Right ventricle myocardium inferior (tissue), 1 donor: ENCODE results near the gene CCDC137. TPM values are rescaled to one million over a fixed set of nuclear protein-coding genes. Genes with fewer than 3 reads are reported as not detected.

Experiments
- ATAC-seq: fragments of 200-7000 bp; cut with Tn5 transposase; one replicate; pipeline ENCODE4 v1.9.1; 2020; ENCODE audit warnings: mild to moderate bottlenecking, moderate library complexity
- DNase-seq: peaks from one replicate; pipeline ENCODE4 v3.0.0; 2021; ENCODE audit errors: missing footprints
- intact Hi-C: fragments of 100-400 bp; cut with DNase I; formaldehyde crosslinking; loops from one replicate; pipeline ENCODE4 v1.11.0; 2022
- total RNA-seq: library from RNA; stranded (reverse); fragmentation: NEBNext Ultra II Directional; extraction: Animal tissue kit (Norgen Biotek cat#: 25700); gene quantifications from one replicate; pipeline ENCODE4 v1.2.1, GENCODE V29; 2021
- donor health status: DM: no; HTN: yes; CAD: no; lungs with severe emphysema.

Gene CCDC137
- total RNA-seq, 1 donor from 2014 or later: 6.1 TPM

DNA sequence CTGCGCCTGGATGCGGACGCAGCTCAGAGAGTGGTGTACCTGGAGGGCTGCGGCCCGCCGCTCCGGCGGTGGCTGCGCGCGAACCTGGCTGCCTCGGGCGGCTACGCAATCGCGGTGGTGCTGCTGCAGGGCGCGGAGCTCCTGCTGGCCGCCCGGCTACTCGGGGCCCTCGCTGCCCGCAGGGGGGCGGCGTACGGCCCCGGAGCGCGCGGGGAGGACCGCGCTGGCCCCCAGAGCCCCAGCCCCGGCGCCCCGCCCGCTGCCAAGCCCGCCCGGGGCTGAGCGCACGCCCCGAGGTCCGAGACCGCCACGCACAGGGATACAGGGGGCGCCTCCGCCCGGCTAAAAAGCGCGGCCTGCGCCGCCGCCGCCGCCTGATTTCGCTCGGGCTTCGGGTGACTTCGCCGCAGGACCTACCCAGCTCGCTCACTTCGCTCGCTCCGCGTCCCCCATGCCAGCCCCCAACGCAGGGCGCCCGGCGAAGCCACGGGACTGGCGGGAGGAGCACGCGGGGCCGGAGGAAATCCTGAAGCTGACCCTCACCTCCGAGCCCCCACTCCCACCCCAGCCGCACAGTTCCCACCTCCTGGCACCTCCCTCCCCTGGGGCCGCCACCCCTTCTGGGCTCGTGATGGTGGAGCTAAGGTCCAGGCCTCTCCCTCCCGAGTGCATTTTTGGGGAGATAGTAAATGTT is 18.4 kb upstream of the CCDC137 start:
- no peak for ATAC-seq
- DNase-seq: no peak
- intact Hi-C loops: no loop called here

DNA sequence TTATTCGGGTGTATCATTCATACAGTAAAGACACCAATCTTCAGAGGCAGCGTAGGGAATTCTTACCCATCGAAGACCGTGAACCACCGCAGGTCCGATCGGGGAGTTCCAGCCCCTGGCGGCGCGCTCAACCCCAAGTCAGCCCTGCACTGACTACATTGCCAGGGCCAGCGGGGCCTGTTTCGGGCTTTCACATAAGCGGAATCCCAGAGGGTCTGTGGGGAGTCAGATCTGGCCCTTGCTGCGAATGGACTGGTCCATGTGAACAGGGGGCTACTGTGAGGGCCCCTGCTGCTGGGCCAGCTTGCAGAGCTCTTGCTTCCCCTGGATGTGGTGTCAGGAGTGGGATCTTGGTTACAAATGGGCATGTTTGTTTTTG is 17.8 kb upstream of the CCDC137 start:
- intact Hi-C loops: no loop called here
- DNase-seq: no peak
- no peak for ATAC-seq

DNA sequence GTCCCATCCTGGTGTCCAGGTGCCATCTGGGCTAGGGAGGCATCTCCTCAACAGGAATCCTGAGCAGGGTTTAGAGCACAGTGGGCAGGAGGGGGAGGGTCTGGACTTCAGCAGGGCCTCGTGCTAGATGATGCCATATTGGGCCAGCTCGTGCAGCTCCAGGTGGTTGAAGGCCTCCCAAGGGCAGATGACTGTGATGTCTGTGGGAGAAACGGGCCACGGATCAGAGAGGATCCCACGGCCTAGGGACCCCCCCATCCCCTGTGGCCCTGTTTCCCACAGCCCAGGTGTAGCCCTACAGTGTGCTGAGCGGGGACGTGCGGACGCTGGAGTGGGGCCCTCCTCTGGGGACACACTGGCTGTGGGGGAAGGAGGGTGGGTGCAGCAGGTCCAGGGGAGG is 15.6 kb upstream of the CCDC137 start:
- intact Hi-C loops: no loop called here
- DNase-seq (no peak), ATAC-seq (no peak)

DNA sequence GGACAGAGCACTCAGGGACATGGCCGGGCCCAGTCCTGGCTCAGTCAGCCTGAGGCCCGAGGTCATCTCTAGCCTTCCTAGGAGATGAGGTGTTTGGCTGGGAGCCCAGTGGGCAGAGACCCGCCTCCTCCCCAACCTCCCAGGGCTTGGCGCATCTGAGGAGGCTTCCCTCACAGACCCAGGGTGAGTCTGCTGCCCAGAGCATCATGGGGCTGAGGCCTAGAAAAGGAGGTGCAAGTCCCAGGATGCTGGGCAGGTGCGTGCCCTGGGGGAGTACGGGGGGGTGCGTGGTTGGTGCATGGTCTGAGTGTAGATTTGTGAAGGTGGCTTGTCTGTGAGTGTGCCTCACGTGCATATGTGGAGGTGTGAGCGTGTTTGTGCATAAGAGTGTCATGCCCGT is 14.8 kb upstream of the CCDC137 start:
- ATAC-seq: no peak
- intact Hi-C loops: no loop called here
- no peak for DNase-seq

DNA sequence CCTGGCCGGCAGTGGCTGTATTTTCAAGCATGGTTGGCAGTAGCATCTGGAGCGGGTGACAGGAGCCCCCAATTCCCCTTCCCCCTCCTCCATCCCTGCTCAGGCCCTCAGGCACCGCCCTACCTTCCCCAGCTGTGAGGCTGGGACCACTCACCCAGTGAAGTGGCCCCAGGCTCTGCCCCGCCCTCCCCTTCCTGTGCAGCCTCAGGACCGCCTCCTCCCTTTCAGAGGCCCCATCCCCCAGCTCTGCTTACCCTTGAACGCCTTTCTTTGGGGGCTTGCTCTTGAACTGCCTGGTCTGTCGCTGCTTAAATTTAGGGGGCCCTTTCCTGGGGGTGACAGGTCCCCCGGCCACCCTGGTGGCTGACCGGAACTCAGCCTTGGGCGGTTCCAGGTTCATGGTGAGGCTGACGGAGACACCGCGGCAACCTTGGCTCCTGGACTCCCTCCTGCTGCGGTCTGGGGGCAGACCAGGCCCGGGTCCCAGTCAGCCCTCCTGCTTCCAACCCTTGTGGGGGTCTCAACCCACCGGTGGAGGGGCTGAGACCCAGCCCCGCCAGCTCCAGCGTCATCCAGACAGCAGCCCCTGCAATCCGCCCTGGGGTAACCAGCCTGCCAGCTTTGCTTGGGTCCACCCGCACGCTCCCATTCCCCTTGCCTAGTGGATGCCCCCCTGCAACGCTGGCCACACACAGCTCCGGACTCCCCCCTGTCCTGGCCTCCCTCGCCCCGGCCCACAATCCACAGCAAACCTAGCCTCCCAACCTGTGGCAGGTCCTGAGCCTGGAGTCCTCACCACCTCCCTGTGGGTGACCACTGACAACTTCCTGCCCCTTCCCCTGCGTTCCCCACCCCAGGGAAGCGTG is 13.4 kb upstream of the CCDC137 start:
- intact Hi-C loops: no loop called here
- no peak for ATAC-seq
- no peak for DNase-seq

DNA sequence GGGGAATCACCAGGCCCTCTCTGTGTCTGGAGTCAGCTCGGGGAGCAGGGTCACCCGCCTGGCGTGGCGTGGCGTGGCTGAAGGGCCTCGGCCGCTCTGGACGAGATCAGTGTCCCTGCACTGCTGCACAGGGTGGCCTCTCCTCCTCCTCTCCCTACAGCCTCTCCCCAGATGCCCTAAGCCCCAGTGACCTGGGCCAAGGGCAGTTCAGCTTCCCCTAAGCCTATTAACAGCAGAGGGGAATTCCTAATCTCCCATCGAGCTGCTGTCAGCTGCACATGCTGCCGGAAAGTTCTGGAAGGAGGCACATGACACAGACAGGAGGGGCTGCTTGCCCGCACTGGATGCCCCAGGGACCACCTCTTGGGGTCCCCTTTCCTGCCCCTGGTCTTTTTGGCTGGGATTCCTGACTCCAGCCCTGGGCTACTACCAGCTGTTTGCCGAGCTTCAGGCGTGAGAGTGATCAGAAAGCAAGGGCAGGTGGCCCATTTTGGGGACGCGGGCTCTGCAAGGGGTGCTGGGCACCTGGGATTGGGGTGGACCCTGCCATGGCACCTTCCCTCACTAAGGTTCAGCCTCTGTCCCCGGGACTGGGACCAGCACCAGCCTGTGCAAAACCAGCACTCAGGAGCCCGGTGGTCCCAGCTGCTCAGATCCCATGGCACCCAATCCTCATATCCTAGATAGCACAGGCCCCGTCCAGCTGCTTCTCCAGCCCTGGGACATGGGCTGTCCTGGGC is 11.0 kb upstream of the CCDC137 start:
- intact Hi-C loops: no loop called here
- ATAC-seq: peak; percentile 24
- no peak for DNase-seq

DNA sequence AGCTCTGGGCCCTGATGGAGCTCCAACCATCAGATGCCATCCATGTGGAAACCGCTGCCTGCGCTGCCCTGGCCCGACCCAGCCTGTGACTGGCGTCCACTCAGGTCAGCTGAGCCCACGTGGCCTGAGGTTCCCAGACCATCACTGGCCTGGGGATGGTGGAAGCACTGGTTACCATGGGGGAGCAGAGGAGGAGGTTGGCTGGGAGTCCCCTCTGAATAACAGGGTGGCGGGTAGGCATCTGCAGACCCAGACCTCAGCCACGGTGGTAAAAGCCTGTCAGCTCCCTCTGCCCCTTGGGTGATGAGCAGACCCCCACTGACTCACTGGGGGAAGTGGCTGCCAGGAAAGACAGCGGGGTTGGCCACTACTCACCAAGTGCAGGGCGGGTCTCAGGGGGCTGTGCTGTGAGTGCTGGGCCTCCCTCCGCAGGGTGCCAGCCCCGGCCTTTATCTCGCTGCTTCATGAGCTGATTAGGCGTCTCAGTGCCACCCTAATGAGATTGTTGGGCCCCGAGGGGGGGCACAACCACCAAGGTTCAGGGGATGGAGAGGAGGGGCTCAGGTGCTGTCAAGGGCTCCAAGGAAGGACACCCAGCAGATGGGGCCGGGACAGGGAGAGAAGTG is 10.3 kb upstream of the CCDC137 start, which contains the start of gene PDE6G:
Gene PDE6G (minus strand): TSS at position 425 of the 626 bp plus-strand sequence. CDS start 3,237 bp downstream, outside the sequence.
- intact Hi-C loops: no loop called here
- ATAC-seq: no peak
- no peak for DNase-seq

DNA sequence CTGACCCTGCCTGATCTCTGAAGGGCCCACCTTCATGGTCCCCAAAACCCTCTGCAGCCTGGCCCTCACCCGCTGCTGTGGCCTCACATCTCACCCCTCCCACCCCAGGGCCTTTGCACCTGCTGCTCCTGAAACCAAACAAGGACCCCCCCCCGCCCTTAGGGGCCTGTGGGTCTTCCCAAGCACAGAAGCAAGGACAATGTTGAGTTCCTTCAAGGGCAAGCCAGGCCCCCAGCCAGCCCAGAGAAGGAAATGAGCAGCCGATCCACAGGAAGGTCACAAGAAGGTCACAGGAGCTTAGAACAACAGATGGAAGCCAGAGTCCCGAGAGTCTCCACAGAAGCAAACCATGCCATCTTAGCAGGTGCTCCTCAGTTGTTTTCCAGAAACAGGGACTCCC is 9.7 kb upstream of the CCDC137 start:
- intact Hi-C loops: no loop called here
- ATAC-seq: no peak
- DNase-seq: no peak

DNA sequence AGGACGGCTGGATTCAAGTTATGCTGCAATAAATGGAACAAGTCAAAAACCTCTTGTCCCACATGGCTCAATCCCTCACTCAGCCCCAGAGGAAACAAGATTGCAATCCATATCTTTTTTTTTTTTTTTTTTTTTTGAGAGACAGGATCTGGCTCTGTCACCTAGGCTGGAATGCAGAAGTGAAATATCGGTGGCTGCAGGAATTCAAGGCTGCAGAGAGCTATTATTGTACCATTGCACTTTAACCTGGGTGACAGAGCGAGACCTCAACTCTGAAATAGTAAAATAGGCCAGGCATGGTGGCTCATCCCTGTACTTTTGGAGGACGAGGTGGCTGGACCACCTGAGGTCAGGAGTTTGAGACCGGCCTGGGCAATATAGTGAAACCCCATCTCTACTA is 7.5 kb upstream of the CCDC137 start:
- intact Hi-C loops: no loop called here
- DNase-seq (no peak), ATAC-seq (no peak)

DNA sequence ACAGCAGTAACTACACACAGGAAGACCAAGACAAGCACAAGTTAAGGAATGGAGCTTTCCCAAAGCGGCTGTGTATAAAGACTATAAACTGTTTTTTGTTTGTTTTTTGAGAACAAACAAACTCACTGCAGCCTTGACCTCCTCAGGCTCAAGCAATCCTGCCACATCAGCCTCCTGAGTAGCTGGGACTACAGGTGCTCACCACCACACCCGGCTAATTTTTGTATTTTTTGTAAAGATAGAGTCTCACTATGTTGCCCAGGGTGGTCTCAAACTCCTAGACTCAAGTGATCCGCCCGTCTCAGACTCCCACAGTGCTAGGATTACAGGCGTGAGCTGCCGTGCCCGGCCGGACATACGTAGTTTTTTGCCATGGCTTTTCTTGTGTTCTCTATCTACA is 6.1 kb upstream of the CCDC137 start:
- intact Hi-C loops: no loop called here
- ATAC-seq: no peak
- DNase-seq: no peak

DNA sequence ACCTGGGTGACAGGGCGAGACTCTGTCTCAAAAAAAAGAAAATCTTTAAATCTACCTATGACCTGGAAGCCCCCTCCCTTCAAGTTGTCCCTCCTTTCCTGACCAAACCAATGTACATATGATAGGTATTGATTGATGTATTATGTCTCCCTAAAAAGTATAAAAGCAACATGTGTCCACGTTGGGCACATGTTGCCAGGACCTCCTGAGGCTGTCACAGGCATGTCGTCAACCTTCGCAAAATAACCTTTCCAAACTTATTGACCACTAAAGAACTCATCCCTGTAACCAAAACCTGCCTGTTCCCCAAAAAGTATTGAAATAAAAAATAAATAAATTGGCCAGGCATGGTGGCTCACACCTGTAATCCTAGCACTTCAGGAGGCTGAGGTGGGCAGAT is 4.5 kb upstream of the CCDC137 start:
- ATAC-seq: no peak
- intact Hi-C loops: no loop called here
- no peak for DNase-seq

DNA sequence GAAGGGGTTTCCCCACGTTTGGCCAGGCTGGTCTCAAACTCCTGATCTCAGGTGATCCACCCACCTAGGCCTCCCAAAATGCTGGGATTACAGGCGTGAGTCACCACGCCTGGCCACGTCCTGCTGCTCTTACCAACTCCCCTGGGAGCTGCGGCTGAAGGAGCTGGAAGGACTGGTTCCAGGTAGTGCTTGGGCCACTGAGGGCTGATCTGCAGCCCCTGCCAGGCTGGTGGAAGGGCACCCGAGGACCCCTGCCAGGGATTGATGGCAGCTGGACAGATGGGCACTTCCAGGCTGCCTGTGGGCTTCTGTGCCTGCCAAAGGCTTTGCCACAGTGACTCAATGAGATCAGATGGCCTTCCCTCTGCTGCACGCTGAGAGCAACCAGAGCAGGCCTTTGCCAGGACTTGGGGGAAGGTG is 2.5 kb upstream of the CCDC137 start:
- no peak for DNase-seq
- intact Hi-C loops: no loop called here
- ATAC-seq: no peak

DNA sequence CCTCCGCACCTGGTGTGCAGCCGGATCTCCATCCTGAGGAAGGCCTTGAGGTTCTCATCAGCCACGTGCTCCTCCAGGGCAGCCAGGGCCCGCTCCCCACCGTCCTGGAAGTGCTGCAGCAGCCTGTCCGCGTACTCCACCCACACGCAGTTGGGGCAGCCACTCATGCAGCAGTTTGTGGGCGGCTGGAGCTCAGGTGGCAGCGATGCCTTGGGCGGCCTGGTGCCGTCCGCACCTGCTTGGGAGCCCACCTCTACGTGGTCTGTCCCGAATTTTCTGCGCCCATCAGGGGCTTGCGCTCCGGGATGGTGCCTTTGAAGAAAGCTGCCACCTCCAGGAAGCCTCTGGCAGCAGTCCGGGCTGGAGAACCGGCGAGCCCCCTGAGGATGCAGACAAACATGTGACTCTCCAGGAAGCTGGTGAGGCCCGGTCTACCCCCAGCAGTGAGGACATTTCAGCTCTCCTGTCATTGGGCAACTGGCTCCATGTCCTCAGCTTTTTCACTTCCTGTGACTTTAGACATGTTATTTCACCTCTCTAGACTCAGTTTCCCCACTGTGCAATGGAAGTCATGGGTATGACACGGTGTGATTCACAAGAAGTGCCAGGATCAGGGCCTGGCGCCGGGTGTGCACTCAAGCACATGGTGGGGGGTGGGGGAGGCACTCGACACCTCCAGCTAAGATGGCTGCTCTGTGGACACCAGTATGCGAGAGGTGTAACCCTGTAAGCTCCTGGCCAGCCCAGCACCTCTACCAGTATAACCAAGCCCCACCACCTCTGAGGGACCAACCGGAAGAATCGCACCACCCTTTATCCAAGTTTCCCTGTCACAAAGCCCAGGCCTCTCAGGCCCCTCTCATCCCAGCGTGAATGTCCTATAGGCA is 1.1 kb upstream of the CCDC137 start:
- DNase-seq (no peak), ATAC-seq (peak; percentile 11)
- intact Hi-C loops: no loop called here

DNA sequence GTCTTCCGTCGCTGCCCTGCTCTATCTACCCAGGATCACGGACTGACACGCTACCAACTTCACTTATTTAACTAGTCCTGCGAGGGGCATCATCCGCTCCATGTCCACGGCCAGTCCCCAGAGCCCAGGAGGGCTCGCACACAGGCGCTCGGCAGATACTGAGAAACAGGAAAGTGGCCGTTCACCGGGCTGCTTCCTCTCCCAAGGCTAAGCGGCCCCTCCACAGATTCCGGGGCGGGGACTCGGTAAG is 520 bp upstream of the CCDC137 start:
- intact Hi-C loops: no loop called here
- DNase-seq (no peak), ATAC-seq (peak; percentile 9)

DNA sequence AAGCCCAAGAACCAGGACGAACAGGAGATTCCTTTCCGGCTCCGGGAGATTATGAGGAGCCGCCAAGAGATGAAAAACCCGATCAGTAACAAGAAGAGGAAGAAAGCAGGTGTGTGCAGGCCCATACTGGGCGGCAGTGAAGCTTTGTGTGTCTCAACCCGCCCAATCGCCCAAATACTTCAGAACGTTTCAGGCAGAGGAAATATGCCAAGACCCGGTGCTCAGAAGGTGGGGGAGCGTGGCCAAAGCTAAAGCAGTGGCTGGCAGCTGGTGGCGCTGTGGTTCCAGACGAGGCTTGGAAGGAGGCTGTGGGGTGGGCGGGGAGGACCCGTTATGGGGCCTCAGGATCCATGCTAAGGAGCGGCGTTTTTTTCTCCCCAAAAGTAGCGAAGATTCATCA is 1.2 kb downstream of the CCDC137 start:
- no peak for ATAC-seq
- intact Hi-C loops: no loop called here

DNA sequence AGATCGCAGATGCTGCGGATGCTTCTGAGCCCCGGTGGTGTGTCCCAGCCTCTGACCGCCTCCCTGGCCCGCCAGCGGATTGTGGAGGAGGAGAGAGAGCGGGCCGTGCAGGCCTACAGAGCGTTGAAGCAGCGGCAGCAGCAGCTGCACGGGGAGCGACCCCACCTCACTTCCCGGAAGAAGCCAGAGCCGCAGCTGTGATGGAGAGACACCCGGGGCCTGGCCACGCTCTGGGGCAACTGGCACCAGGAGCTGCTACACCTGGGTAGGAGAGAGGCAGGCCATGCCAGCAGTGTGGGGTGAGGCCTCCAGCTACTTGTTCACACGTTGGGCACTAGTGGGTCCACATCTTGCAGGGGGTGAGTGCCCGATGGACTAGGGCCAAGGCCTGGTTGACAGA is 6.0 kb downstream of the CCDC137 start:
- ATAC-seq (no peak), DNase-seq (peak; percentile 50)
- intact Hi-C loops: no loop called here

More for the DNA sequence above, 1.2 kb downstream of the CCDC137 start:
- no peak for DNase-seq

DNA sequence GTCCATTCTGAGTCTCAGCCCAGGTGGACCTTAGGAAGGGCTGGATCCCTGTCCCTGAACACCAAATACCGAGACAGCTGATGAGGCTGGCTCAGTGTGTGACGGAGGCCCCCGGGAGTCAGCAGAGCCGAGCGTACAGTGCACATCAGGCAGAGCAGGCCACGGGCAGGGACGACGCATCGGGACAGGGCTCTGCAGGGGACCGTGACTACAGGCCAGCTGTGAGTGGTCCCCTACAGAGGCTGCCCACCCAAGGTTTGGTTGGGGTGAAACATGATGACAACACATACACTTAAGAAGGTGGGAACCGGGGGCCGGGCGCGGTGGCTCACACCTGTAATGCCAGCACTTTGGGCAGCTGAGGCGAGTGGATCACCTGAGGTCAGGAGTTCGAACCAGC is 6.4 kb downstream of the CCDC137 start:
- intact Hi-C loops: no loop called here
- DNase-seq (peak; percentile 41), ATAC-seq (no peak)

DNA sequence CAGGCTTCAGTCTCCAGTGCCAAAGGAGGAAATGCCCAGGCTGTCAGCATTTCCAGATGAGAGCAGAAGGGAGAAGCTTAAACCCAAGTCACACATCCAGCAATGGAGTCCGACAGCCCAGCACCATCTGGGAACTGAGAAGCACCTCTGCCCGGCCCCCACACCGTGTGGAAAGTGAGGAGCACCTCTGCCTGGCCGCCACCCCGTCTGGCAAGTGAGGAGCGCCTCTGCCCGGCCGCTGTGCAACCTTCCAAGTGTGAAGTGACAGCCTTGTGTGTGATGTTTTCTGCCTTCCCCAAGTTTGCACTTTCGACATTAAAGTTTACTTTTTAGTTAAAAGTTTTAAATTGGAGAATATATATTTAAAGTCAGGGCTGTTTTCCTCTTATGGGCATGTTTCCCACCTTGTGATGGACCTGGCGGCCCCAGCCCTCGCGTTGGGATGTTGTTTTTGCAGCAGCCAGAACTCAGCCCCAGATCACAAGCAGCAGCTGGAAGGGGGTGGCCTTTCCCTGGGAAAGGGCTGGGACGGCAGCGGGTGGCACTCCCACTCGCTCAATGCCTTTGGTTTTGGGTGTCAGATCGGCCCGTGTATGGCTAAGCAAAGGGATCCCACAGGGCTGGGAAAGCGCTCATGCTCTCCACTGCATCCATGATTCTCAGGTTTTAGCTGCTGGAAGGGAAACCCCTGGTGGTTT is 7.2 kb downstream of the CCDC137 start:
- intact Hi-C loops: no loop called here
- ATAC-seq (no peak), DNase-seq (no peak)
